Neural cell (in vitro differentiated cells): ENCODE results near the gene XAF1.

ENCODE experiments used
- CTCF ChIP-seq: fragments of 450-650 bp; IDR thresholded peaks from 2 replicates; pipeline ENCODE4 v1.5.1; 2014; ENCODE audit warnings: antibody characterized with exemption, mild to moderate bottlenecking, moderate library complexity; ENCODE audit not compliant: poor library complexity, severe bottlenecking
- POLR2AphosphoS5 ChIP-seq: IDR thresholded peaks from 2 replicates; pipeline ENCODE4 v1.6.1; 2012

- TF ChIP-seq CTCF: no peak
- no peak for TF ChIP-seq POLR2AphosphoS5
These were observed 26.3 kb upstream of the XAF1 start for GRCh38 chr17:6729531-6729930.
